IMR-90 (cell line): ENCODE results near the gene GPR180. TPM values are rescaled to one million over a fixed set of nuclear protein-coding genes. Genes with fewer than 3 reads are reported as not detected.

Source experiments
- ATAC-seq: fragments of 200-7000 bp; cut with Tn5 transposase; 2 replicates; pipeline ENCODE4 v1.9.1; 2020; ENCODE audit warnings: low read depth, mild to moderate bottlenecking, moderate library complexity
- BruUV-seq: library from RNA; stranded (reverse); fragments of 400-500 nt; replicated peaks from 2 replicates; lab custom pipeline; 2021; lab: Mats Ljungman, UMichigan
- CTCF ChIA-PET: fragments of 300-600 bp; formaldehyde crosslinking; extraction: SDS; loops from one replicate; lab custom pipeline; 2021; ENCODE audit warnings: antibody characterized with exemption; lab: Yijun Ruan, JAX
- POLR2A ChIA-PET: fragments of 300-600 bp; sonication (Branson Sonifier 250); formaldehyde crosslinking; loops from one replicate; lab custom pipeline; 2022; ENCODE audit warnings: antibody characterized with exemption; ENCODE audit not compliant: unreplicated experiment; lab: Charles Lee
- DNase-seq: peaks from one replicate; pipeline ENCODE4 v3.0.0; 2013
- H2AFZ ChIP-seq: replicated peaks from 2 replicates; pipeline ENCODE3; 2013; ENCODE audit warnings: low read length, mild to moderate bottlenecking; ENCODE audit not compliant: poor library complexity
- H2AK5ac ChIP-seq: 2 replicates; pipeline ENCODE4 v1.6.1; 2013; ENCODE audit warnings: low read depth, low read length, inconsistent platforms
- H2AK9ac ChIP-seq: replicated peaks from 2 replicates; pipeline ENCODE3; 2013; ENCODE audit warnings: mild to moderate bottlenecking, low read depth, low read length, moderate library complexity; ENCODE audit not compliant: poor library complexity
- H2BK120ac ChIP-seq: 2 replicates; pipeline ENCODE4 v1.6.1; 2013; ENCODE audit warnings: low read depth, low read length, inconsistent platforms
- H2BK15ac ChIP-seq: 3 replicates; pipeline ENCODE4 v1.6.1; 2013; ENCODE audit warnings: low read depth, low read length, inconsistent platforms
- H2BK20ac ChIP-seq: 2 replicates; pipeline ENCODE4 v1.6.1; 2013; ENCODE audit warnings: low read depth, mild to moderate bottlenecking, inconsistent platforms, low read length, moderate library complexity
- H2BK5ac ChIP-seq: 2 replicates; pipeline ENCODE4 v1.6.1; 2013; ENCODE audit warnings: mild to moderate bottlenecking, low read depth, low read length, inconsistent platforms; ENCODE audit not compliant: poor library complexity, severe bottlenecking
- H3K14ac ChIP-seq: replicated peaks from 2 replicates; pipeline ENCODE4 v1.6.1; 2013; ENCODE audit warnings: low read depth, low read length, inconsistent platforms
- H3K18ac ChIP-seq: 2 replicates; pipeline ENCODE4 v1.6.1; 2013; ENCODE audit warnings: low read depth, low read length, control low read depth
- H3K23ac ChIP-seq: 2 replicates; pipeline ENCODE4 v1.6.1; 2013; ENCODE audit warnings: low read depth, low read length, inconsistent platforms
- H3K27ac ChIP-seq: 2 replicates; pipeline ENCODE4 v1.5.1; 2013; ENCODE audit warnings: mild to moderate bottlenecking, control low read depth, low read length; ENCODE audit not compliant: insufficient read depth
- H3K27me3 ChIP-seq: 2 replicates; pipeline ENCODE4 v1.6.1; 2013; ENCODE audit warnings: low read length; ENCODE audit not compliant: control insufficient read depth, insufficient read depth
- H3K36me3 ChIP-seq: 2 replicates; pipeline ENCODE4 v1.6.1; 2013; ENCODE audit warnings: low read length, mixed read lengths; ENCODE audit not compliant: control insufficient read depth, insufficient read depth
- H3K4ac ChIP-seq: 2 replicates; pipeline ENCODE4 v1.6.1; 2013; ENCODE audit warnings: low read depth, low read length, inconsistent platforms
- H3K4me1 ChIP-seq: 2 replicates; pipeline ENCODE4 v1.6.1; 2013; ENCODE audit warnings: low read length, mixed read lengths; ENCODE audit not compliant: control insufficient read depth, insufficient read depth
- H3K4me2 ChIP-seq: 2 replicates; pipeline ENCODE4 v1.6.1; 2013; ENCODE audit warnings: low read depth, mild to moderate bottlenecking, control low read depth, low read length, moderate library complexity
- H3K4me3 ChIP-seq: 2 replicates; pipeline ENCODE4 v1.5.1; 2013; ENCODE audit warnings: low read depth, mild to moderate bottlenecking, control low read depth, low read length, moderate library complexity; ENCODE audit not compliant: insufficient read depth
- H3K56ac ChIP-seq: 2 replicates; pipeline ENCODE4 v1.6.1; 2013; ENCODE audit warnings: low read length, inconsistent platforms; ENCODE audit not compliant: insufficient read depth; ENCODE audit errors: extremely low read depth
- H3K79me1 ChIP-seq, 2 experiments: 2 replicates each; pipeline ENCODE4 v1.6.1; 2013; ENCODE audit warnings: low read length in 2 of 2, inconsistent platforms in 1 of 2, low read depth in 1 of 2
- H3K9ac ChIP-seq: 2 replicates; pipeline ENCODE4 v1.6.1; 2013; ENCODE audit warnings: low read depth, low read length, control low read depth
- H3K9me1 ChIP-seq: 2 replicates; pipeline ENCODE4 v1.6.1; 2013; ENCODE audit warnings: low read length, inconsistent platforms; ENCODE audit not compliant: insufficient read depth
- H3K9me3 ChIP-seq: 2 replicates; pipeline ENCODE4 v1.6.1; 2013; ENCODE audit warnings: low read length; ENCODE audit not compliant: control insufficient read depth, insufficient read depth
- H4K20me1 ChIP-seq: 2 replicates; pipeline ENCODE4 v1.6.1; 2013; ENCODE audit warnings: low read length, inconsistent platforms; ENCODE audit not compliant: insufficient read depth
- H4K5ac ChIP-seq: 2 replicates; pipeline ENCODE4 v1.6.1; 2013; ENCODE audit warnings: mild to moderate bottlenecking, low read depth, low read length, control low read depth
- H4K8ac ChIP-seq, 2 experiments: 2 replicates each; pipeline ENCODE4 v1.6.1; 2013; ENCODE audit warnings: low read depth in 2 of 2, low read length in 2 of 2, control low read depth in 1 of 2, inconsistent platforms in 1 of 2
- H4K91ac ChIP-seq: 2 replicates; pipeline ENCODE4 v1.6.1; 2013; ENCODE audit warnings: low read depth, low read length, inconsistent platforms; ENCODE audit not compliant: insufficient read depth
- BHLHE40 ChIP-seq: fragments of 150-350 bp; IDR thresholded peaks from 2 replicates; pipeline ENCODE4 v1.6.1; 2016; ENCODE audit warnings: mild to moderate bottlenecking, low read depth, low read length
- CTCF ChIP-seq: conservative IDR thresholded peaks from 2 replicates; pipeline ENCODE4 v1.5.1; 2012; ENCODE audit warnings: mild to moderate bottlenecking, low read depth, low read length, improper control_type of control experiment
- ELK1 ChIP-seq: fragments of 150-350 bp; IDR thresholded peaks from 2 replicates; pipeline ENCODE4 v1.6.1; 2016; ENCODE audit warnings: low read depth, mild to moderate bottlenecking, low read length, moderate library complexity, borderline replicate concordance
- FOS ChIP-seq: fragments of 150-350 bp; IDR thresholded peaks from 2 replicates; pipeline ENCODE4 v1.6.1; 2016; ENCODE audit warnings: low read depth, low read length
- MAZ ChIP-seq: IDR thresholded peaks from 2 replicates; pipeline ENCODE4 v1.6.1; 2012; ENCODE audit warnings: low read depth, mild to moderate bottlenecking, low read length, improper control_type of control experiment, moderate library complexity, borderline replicate concordance
- MXI1 ChIP-seq: IDR thresholded peaks from 2 replicates; pipeline ENCODE4 v1.6.1; 2012; ENCODE audit warnings: low read depth, mild to moderate bottlenecking, low read length, moderate library complexity, borderline replicate concordance
- NFE2L2 ChIP-seq: fragments of 150-350 bp; IDR thresholded peaks from 2 replicates; pipeline ENCODE4 v1.6.1; 2016; ENCODE audit warnings: low read depth, mild to moderate bottlenecking, low read length
- POLR2A ChIP-seq: IDR thresholded peaks from 2 replicates; pipeline ENCODE4 v1.6.1; 2012; ENCODE audit warnings: mild to moderate bottlenecking, low read depth, low read length
- RFX5 ChIP-seq: IDR thresholded peaks from 2 replicates; pipeline ENCODE4 v1.8.0; 2012; ENCODE audit warnings: low read depth, mild to moderate bottlenecking, low read length, moderate library complexity
- WGBS, 2 experiments: methylation state at CpG; one replicate each; pipeline versions ENCODE4 v1.1.5 to v1.1.7; 2013; ENCODE audit warnings: missing lambda C conversion rate in 2 of 2; ENCODE audit not compliant: insufficient read length in 1 of 2; ENCODE audit errors: extremely low coverage in 2 of 2; 5-methylcytosine and 5-hydroxymethylcytosine counted together
- dilution Hi-C: fragments of 300-500 bp; cut with HindIII; formaldehyde crosslinking; loops from one replicate; pipeline ENCODE4 v1.14.3; 2018; ENCODE audit warnings: low sequenced_read_pairs; ENCODE audit not compliant: unreplicated experiment
- in situ Hi-C: fragments of 300-500 bp; cut with MboI; formaldehyde crosslinking; loops from 3 replicates; pipeline ENCODE4 v1.14.3; 2019; ENCODE audit warnings: low sequenced_read_pairs, inconsistent platforms, mixed read lengths
- intact Hi-C: fragments of 100-400 bp; cut with micrococcal nuclease; formaldehyde crosslinking; loops from 2 replicates; pipeline ENCODE4 v1.10.0; 2022
- polyA plus RNA-seq, 3 experiments: library from polyadenylated mRNA; depleted of rRNA; stranded (reverse); fragments of >200 nt; gene quantifications; 2 replicates each; pipeline ENCODE4 v1.2.3, GENCODE V29; 2012; ENCODE audit warnings: low replicate concordance in 1 of 3
- total RNA-seq: library from RNA; depleted of rRNA; stranded (reverse); fragments of >200 nt; gene quantifications from 2 replicates; pipeline ENCODE4 v1.2.3, GENCODE V29; 2012

Gene GPR180
- total and polyA plus RNA-seq, 2 of the 4 experiments (the other 2 are of a cell fraction): 2.8 to 10.8 TPM

GRCh38 chr13:94599877-94600276 is 1.8 kb upstream of the GPR180 start:
- in situ Hi-C loops (loop anchor here (25.0 kb wide), 1 partner anchor 1363 kb away; the partner anchor contains the start of gene GPC6), intact Hi-C loops (loop anchor here (10.0 kb wide), 1 partner anchor 1765 kb away; no protein-coding TSS in a partner anchor), dilution Hi-C loops (no loop called here)
- H4K5ac ChIP-seq: no peak overlapping the region
- no peak overlapping the region for H3K23ac ChIP-seq
- no peak overlapping the region for H3K4me3 ChIP-seq
- H3K27ac ChIP-seq: no peak overlapping the region
- peaks cover 4% of the 10 kb centered on the region; the same call in 1 of the 2 replicates for H3K9me1 ChIP-seq
- no TSS peak for BruUV-seq
- H3K4me2 ChIP-seq: no peak overlapping the region
- ATAC-seq (no peak), DNase-seq (no peak)
- no peak overlapping the region for H2BK20ac ChIP-seq
- H3K14ac ChIP-seq: no peak overlapping the region
- H2BK15ac ChIP-seq: no peak overlapping the region
- H2AK9ac ChIP-seq: no peak overlapping the region
- ChIA-PET CTCF (no interaction called here), POLR2A (no interaction called here)
- no peak overlapping the region for H3K18ac ChIP-seq
- H3K9ac ChIP-seq: no peak overlapping the region
- H2BK120ac ChIP-seq: no peak overlapping the region
- H3K36me3 ChIP-seq: no peaks in the 10 kb centered on the region
- no peaks in the 10 kb centered on the region for H3K27me3 ChIP-seq
- peaks cover 19 to 37% of the 10 kb centered on the region in 2 experiments for H3K79me1 ChIP-seq
- H3K4me1 ChIP-seq: peaks cover 8% of the 10 kb centered on the region
- no peak overlapping the region for H3K4ac ChIP-seq
- H4K8ac ChIP-seq: no peak overlapping the region
- H2BK5ac ChIP-seq: no peak overlapping the region
- no peak overlapping the region for H3K56ac ChIP-seq
- no peaks in the 10 kb centered on the region for H3K9me3 ChIP-seq
- H2AFZ ChIP-seq: no peak overlapping the region
- no CpG with 5 or more reads among the region's 3 CpGs for WGBS, 2 experiments
- no peak overlapping the region for H4K91ac ChIP-seq
- peaks cover 2% of the 10 kb centered on the region; the same call in 1 of the 2 replicates for H4K20me1 ChIP-seq
- TF ChIP-seq BHLHE40: no peak
- no peak for TF ChIP-seq CTCF
- no peak for TF ChIP-seq FOS
- TF ChIP-seq MAZ: no peak
- no peak for TF ChIP-seq POLR2A
- TF ChIP-seq RFX5: no peak
- no peak for TF ChIP-seq ELK1
- TF ChIP-seq NFE2L2: no peak
- no peak for TF ChIP-seq MXI1
- H2AK5ac ChIP-seq: no peak overlapping the region
